Lower lobe of right lung (tissue), 2 donors: Measurements from ENCODE around the gene EEF1A2. TPM values are rescaled to one million over a fixed set of nuclear protein-coding genes. Genes with fewer than 3 reads are reported as not detected.
A peak's percentile ranks its signal among the peaks of the same experiment; 100 is the strongest.

Experiments used
- ATAC-seq, 2 donors: fragments of 200-7000 bp; cut with Tn5 transposase; one replicate each; pipeline ENCODE4 v1.9.1; 2020 to 2022; ENCODE audit warnings: mild to moderate bottlenecking in 2 of 2, moderate library complexity in 2 of 2
- DNase-seq: peaks from one replicate; pipeline ENCODE4 v3.0.0-alpha.2; 2020
- H3K27ac ChIP-seq: fragments of 200-600 bp; one replicate; pipeline ENCODE4 v1.8.0; 2022
- H3K27me3 ChIP-seq: fragments of 200-600 bp; one replicate; pipeline ENCODE4 v1.8.0; 2022; ENCODE audit warnings: low read depth
- H3K36me3 ChIP-seq: fragments of 200-600 bp; one replicate; pipeline ENCODE4 v1.8.0; 2022; ENCODE audit warnings: mild to moderate bottlenecking
- H3K4me1 ChIP-seq: fragments of 200-600 bp; one replicate; pipeline ENCODE4 v1.8.0; 2022
- H3K4me3 ChIP-seq: fragments of 200-600 bp; one replicate; pipeline ENCODE4 v1.8.0; 2022; ENCODE audit warnings: mild to moderate bottlenecking
- H3K9me3 ChIP-seq: fragments of 200-600 bp; one replicate; pipeline ENCODE4 v1.8.0; 2022
- intact Hi-C: fragments of 100-400 bp; cut with DNase I; formaldehyde crosslinking; loops from one replicate; pipeline ENCODE4 v1.11.0; 2022
- total RNA-seq: library from RNA; stranded (reverse); fragmentation: NEBNext Ultra II Directional; extraction: Animal tissue kit (Norgen Biotek cat#: 25700); gene quantifications from one replicate; pipeline ENCODE4 v1.2.1, GENCODE V29; 2021
- TF ChIP-seq, protein P1 (sequence below): fragments of 200-600 bp; IDR thresholded peaks from one replicate; pipeline ENCODE4 v1.8.0; 2022; ENCODE audit warnings: antibody characterized with exemption, mild to moderate bottlenecking
- donor health status: DM: no; HTN: yes; CAD: no; lungs with severe emphysema.

The EEF1A2 gene
- total RNA-seq, 1 donor from 2014 or later = 0.77 TPM

- H3K4me3 ChIP-seq = peak overlapping the region; percentile 40
- ATAC-seq = no peak
- peaks cover 22% of the 10 kb centered on the region for H3K4me1 ChIP-seq
- H3K27ac ChIP-seq = no peak overlapping the region
- H3K27me3 ChIP-seq = peaks cover 74% of the 10 kb centered on the region
- intact Hi-C loops = no loop called here
- no peaks in the 10 kb centered on the region for H3K36me3 ChIP-seq
- TF ChIP-seq, protein P1, sequence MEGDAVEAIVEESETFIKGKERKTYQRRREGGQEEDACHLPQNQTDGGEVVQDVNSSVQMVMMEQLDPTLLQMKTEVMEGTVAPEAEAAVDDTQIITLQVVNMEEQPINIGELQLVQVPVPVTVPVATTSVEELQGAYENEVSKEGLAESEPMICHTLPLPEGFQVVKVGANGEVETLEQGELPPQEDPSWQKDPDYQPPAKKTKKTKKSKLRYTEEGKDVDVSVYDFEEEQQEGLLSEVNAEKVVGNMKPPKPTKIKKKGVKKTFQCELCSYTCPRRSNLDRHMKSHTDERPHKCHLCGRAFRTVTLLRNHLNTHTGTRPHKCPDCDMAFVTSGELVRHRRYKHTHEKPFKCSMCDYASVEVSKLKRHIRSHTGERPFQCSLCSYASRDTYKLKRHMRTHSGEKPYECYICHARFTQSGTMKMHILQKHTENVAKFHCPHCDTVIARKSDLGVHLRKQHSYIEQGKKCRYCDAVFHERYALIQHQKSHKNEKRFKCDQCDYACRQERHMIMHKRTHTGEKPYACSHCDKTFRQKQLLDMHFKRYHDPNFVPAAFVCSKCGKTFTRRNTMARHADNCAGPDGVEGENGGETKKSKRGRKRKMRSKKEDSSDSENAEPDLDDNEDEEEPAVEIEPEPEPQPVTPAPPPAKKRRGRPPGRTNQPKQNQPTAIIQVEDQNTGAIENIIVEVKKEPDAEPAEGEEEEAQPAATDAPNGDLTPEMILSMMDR = no peak
- no peak for DNase-seq
- peaks cover 2% of the 10 kb centered on the region for H3K9me3 ChIP-seq
These were observed 571 bp upstream of the EEF1A2 start for GRCh38 chr20:63499338-63499969.

DNA sequence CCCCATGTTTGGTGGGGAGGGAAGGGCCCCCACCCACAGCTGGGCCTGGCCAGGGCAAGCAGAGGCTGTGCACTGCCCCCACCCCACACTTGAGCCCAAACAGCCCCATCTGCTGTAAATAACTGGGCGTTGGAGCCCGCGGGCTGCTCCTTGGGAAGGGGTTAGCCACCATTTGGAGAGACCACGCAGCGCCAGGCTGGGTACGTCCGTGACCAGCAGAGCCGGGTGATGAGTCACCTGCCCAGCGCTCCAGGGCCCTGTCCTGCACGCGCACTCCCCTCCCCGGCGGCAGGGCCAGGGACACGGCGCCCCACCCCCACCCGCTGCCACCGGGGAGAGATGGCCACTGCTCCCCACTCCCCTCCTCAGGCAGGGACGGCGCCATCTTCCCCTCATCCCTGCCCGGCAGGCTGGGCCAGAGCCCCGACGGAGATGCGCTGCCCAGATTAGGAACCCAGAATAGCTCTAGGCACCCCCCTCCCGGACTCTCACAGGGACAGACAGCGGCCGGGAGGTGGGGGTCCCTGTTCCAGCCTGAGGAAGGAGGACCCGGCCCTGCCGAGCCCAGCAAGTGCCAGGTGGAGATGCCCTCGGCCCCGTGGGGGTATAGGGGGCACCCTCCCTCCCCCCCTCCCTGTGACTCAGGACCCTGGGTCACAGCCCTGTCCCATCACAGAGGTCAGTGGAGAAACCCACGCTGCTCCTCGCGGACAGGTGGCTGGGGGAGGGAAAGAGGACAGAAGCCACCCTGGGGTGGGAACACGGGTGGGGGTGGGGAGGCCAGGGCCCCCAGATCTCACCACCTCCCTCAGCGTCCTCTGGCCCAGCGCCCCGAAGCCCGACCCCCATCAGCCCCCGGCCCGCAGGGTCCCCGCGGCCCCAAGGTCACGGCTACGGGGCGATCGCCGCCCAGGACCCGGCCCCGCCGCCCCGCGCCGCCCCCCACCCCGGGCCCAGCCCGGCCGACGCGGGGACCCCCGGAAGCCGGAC, 642 bp downstream of the EEF1A2 start:
- no peak for DNase-seq
- peak; percentile 3 to 34 for ATAC-seq
- no peaks in the 10 kb centered on the region for H3K36me3 ChIP-seq
- intact Hi-C loops = no loop called here
- TF ChIP-seq, protein P1 = no peak
- H3K4me3 ChIP-seq = no peak overlapping the region
- H3K27me3 ChIP-seq = peaks cover 72% of the 10 kb centered on the region
- no peaks in the 10 kb centered on the region for H3K9me3 ChIP-seq
- no peak overlapping the region for H3K27ac ChIP-seq
- H3K4me1 ChIP-seq = peaks cover 22% of the 10 kb centered on the region

DNA sequence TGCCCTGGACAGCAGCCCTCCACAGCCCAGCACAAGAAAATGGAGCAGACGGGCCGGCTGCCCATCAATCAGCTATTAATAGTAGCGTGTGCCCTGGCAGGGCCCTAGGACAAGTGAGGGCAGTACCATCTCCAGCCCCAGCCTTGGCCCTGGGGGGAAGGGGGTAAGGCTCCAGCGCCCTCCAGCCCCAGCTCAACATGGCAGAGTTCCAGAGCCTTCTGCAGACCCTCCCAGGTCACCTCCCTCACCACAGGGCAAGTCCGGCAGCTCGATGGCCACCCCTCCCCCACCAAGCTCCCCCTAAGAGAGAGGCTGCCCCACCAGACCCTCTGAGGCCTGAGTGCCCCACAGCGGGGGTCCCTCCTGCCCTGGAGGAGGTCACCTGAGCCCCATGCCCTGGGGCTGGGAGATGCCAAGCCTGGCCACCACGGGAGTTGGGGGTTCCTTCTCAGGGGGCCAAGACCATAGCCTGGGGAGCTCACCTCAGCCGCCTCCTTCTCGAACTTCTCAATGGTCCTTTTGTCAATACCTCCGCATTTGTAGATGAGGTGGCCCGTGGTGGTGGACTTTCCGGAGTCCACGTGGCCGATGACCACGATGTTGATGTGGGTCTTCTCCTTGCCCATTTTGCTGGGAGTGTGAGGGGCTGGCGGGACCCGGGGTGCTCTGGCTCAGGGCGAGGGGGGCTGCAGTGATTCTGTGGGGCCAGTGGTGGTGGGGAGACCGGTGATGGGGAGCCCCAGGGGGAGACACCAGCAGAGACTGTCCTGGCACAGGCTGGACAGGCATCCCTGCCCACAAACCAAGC, 1.5 kb downstream of the EEF1A2 start:
- ATAC-seq (no peak), DNase-seq (no peak)
- H3K27ac ChIP-seq = no peak overlapping the region

DNA sequence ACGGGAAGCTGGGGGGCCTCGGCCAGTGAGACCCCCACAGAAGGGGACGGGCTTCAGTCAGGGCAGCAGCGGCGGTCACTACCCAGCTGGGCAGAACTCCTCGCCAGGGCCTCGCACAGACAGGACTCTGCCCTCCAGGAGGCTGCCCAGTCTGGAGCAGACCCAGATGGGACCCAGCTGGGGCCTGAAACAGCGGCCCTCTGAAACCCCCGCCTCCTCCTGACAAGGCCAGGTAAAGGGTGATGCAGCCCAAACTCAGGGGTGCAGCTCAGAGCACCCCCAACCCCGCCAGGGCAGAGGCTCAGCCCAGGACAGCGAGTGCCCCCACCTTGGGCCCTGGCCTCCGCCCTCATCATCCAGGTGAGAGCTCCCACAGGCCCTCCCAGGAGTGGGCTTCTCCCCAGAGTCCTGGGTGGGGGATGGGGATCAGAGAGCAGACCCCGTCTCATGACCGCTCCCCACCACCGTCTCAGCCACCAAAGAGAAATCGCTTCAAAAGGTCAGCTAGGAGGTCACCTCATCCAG, 2.2 kb downstream of the EEF1A2 start:
- TF ChIP-seq, protein P1 = no peak
- no peaks in the 10 kb centered on the region for H3K9me3 ChIP-seq
- H3K4me1 ChIP-seq = peaks cover 22% of the 10 kb centered on the region
- no peaks in the 10 kb centered on the region for H3K36me3 ChIP-seq
- peaks cover 57% of the 10 kb centered on the region for H3K27me3 ChIP-seq
- peak in 1 of 2 donors; percentile 13 for ATAC-seq
- intact Hi-C loops = no loop called here
- no peak for DNase-seq
- H3K27ac ChIP-seq = no peak overlapping the region
- H3K4me3 ChIP-seq = peak overlapping the region; percentile 48

More for the DNA sequence above, 1.5 kb downstream of the EEF1A2 start:
- H3K4me1 ChIP-seq = peaks cover 22% of the 10 kb centered on the region
- intact Hi-C loops = no loop called here
- H3K36me3 ChIP-seq = no peaks in the 10 kb centered on the region
- TF ChIP-seq, protein P1 = no peak
- H3K27me3 ChIP-seq = peaks cover 64% of the 10 kb centered on the region
- H3K4me3 ChIP-seq = no peak overlapping the region
- H3K9me3 ChIP-seq = no peaks in the 10 kb centered on the region
